Activated T-helper 17 cell treated with anti-CD3 and anti-CD28 coated beads, Interleukin-2, amount 50 U/mL, for 72 hours (primary cell): ENCODE results near the gene PSME3IP1. TPM values are rescaled to one million over a fixed set of nuclear protein-coding genes. Genes with fewer than 3 reads are reported as not detected.
A peak's percentile ranks its signal among the peaks of the same experiment; 100 is the strongest.
"Not testable (repeated sequence)": the region's sequence is repeated elsewhere in the genome, so short reads cannot be mapped to it uniquely, and the experiment has no call there.

ENCODE experiments used
- ATAC-seq: fragments of 150-1000 bp; cut with Tn5 transposase; replicated peaks from 2 replicates; pipeline ENCODE4 v1.10.0; 2021; ENCODE audit warnings: mild to moderate bottlenecking, moderate library complexity
- H3K27ac Mint-ChIP-seq: one replicate; pipeline ENCODE4 v1.8.0; 2022; ENCODE audit warnings: mixed read lengths
- H3K27me3 Mint-ChIP-seq: one replicate; pipeline ENCODE4 v1.8.0; 2022; ENCODE audit warnings: mixed read lengths
- H3K36me3 Mint-ChIP-seq: one replicate; pipeline ENCODE4 v1.8.0; 2022; ENCODE audit warnings: low read depth, mild to moderate bottlenecking, mixed read lengths
- H3K4me1 Mint-ChIP-seq: one replicate; pipeline ENCODE4 v1.8.0; 2022; ENCODE audit warnings: mixed read lengths
- H3K4me3 Mint-ChIP-seq: one replicate; pipeline ENCODE4 v1.8.0; 2022; ENCODE audit warnings: mild to moderate bottlenecking, mixed read lengths
- H3K9me3 Mint-ChIP-seq: one replicate; pipeline ENCODE4 v1.8.0; 2022; ENCODE audit warnings: mixed read lengths
- total RNA-seq, 2 donors: library from RNA; stranded (reverse); gene quantifications; one replicate each; pipeline ENCODE4 v1.2.3, GENCODE V29; 2022

The PSME3IP1 gene
- total RNA-seq, 2 donors from 2014 or later = 79.0 to 103 TPM

DNA sequence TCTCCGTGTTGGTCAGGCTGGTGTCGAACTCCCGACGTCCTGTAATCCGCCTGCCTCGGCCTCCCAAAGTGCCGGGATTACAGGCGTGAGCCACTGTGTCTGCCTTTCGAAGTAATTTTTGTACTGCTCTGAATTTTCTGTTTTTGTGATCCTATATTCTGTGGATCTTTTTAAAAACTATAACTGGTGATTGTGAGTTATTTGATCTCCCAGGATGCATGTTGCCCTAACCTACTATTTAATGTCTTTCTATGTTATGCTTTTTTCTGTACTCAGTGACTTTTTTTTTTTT is 2.8 kb upstream of the PSME3IP1 start:
- no peak for ATAC-seq
- Mint-ChIP-seq H3K4me3 (peak overlapping the region; percentile 97), H3K27ac (no peak overlapping the region), H3K27me3 (no peaks in the 10 kb centered on the region), H3K4me1 (peaks cover 21% of the 10 kb centered on the region), H3K36me3 (peaks cover 27% of the 10 kb centered on the region), H3K9me3 (no peaks in the 10 kb centered on the region)

DNA sequence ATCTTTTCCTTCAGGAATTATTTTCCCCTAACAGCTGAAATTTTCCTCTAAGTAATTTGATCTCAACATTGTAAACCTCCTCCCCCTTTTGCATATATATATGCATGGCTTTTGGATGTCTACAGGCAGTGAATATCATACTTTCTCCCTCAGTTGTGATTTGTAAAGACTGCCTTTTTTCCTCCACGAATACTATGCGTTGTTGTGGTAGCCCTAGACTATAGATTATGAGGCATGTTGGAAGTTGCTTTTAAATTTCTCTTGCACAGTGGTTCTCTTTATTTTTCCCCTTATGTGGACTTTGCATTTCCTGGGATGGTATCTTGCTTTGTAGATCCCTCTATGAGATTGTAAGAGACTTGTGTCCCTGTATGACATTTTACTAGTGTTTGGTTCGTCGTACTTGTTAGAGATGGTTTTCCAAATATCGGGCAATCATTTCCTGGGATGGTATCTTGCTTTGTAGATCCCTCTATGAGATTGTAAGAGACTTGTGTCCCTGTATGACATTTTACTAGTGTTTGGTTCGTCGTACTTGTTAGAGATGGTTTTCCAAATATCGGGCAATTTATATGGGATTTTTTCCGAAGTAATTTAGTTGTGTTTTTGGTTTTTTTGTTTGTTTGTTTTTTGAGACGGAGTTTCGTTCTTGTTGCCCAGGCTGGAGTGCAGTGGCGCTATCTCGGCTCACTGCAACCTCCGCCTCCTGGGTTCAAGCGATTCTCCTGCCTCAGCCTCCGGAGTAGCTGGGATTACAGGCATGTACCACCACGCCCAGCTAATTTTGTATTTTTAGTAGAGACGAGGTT is 2.3 kb upstream of the PSME3IP1 start:
- not testable (repeated sequence) for ATAC-seq, H3K27me3 Mint-ChIP-seq, H3K9me3 Mint-ChIP-seq
- H3K36me3 Mint-ChIP-seq = peaks cover 27% of the 10 kb centered on the region
- peak overlapping the region; percentile 95 for H3K27ac Mint-ChIP-seq
- H3K4me1 Mint-ChIP-seq = peaks cover 21% of the 10 kb centered on the region
- peak overlapping the region; percentile 97 for H3K4me3 Mint-ChIP-seq

DNA sequence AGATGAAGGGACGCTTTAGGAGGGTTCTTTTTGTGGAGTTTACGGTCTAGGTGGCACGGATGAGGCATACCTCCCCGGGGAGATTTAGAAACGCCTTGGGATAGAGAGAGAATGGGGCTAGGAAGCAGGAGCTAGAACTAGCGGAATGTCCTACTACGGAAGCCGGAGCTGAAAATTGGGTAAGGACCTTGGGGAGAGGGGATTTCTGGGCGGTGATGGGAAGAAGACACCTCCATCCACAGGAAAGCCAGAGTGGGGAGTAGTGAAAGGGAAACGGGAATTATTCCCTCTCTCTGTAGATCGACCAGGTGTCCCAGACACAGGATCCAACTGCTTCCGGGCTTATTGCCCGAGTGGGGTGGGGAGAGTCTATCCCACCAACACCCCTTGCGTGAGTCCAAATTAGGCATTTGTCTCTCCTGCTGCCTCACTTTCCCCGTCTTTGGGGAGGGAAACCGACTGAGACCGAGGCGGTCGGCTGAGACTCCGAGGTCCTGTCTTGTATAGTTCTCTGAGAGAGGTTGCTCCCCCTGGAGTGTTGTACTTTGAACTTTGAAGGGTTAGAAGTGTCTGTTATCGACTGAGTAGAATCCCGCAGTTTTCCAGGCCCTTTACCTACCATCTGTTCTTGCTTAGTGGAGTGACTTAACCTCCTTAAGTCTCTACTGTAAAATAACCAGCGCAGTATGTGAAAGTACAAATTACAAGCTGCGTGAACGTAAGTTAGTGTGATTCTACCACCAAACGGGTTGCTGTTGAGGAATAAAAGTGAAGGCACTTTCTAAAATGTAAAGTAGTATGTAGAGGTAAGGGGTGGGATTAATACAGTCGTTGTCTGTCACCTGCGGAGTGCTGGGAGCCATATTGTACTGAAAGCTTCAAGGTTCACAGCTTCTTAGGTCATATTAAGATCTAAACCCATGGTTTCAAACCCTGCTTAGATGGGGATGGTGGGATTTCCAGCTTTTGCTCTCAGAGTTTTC is 1.3 kb upstream of the PSME3IP1 start:
- H3K4me1 Mint-ChIP-seq = peaks cover 21% of the 10 kb centered on the region
- no peak for ATAC-seq
- peaks cover 27% of the 10 kb centered on the region for H3K36me3 Mint-ChIP-seq
- peak overlapping the region; percentile 97 for H3K4me3 Mint-ChIP-seq
- H3K9me3 Mint-ChIP-seq = no peaks in the 10 kb centered on the region
- H3K27me3 Mint-ChIP-seq = no peaks in the 10 kb centered on the region
- peak overlapping the region; percentile 95 for H3K27ac Mint-ChIP-seq

DNA sequence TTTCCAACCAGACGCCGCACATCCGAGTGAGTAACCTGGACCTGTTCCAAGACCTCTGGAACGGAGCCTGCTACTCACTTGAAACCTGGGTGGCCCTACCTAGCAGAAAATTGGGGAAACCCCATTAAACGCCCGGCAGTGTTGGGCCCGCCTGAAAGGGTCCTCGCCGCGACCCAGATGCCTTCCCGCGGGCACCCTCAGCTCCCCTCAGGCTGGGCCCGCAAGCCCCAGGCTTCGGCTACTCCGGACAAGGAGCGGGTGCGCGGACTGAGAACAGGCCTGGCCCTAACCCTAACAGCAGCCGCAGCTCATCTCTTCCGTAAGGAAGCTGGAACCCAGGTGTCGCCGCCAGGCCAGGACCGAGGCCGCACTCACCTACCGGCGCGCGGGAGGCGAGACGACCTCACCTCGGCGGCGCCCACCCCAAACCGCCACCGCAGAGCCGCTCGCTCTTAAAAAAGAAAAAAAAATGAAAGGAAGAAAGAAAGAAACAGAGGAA is 344 bp downstream of the PSME3IP1 start:
- Mint-ChIP-seq H3K4me1 (peaks cover 21% of the 10 kb centered on the region), H3K27me3 (no peaks in the 10 kb centered on the region), H3K36me3 (peaks cover 27% of the 10 kb centered on the region), H3K27ac (peak overlapping the region; percentile 95), H3K9me3 (no peaks in the 10 kb centered on the region), H3K4me3 (peak overlapping the region; percentile 97)
- ATAC-seq = peak; percentile 20

DNA sequence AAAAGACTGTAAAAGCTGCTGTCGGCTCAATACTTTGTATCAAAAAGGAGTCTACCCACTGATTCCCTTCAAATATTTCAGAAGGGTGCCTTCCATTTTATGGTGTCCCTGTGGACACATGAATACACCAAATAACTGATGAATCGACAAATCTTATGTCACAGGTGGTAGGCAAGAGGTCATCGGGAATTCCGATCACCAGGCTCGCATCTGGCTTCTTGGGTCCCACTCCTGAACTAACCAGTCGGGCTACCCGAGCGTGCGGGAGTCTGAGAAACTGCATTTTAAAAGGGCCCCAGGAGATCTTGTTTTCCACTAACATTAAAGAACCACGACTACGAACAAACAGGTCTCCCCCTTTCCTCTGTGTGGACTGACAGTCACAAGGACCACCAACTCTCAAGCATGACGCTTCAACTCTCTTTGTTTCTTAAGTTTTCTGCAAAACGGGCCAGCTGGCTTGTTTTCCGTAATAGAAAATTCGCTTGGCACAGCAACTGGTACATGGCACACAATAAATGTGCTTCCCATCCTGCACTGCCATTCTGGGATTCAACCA is 873 bp downstream of the PSME3IP1 start:
- ATAC-seq = no peak
- no peaks in the 10 kb centered on the region for H3K9me3 Mint-ChIP-seq

DNA sequence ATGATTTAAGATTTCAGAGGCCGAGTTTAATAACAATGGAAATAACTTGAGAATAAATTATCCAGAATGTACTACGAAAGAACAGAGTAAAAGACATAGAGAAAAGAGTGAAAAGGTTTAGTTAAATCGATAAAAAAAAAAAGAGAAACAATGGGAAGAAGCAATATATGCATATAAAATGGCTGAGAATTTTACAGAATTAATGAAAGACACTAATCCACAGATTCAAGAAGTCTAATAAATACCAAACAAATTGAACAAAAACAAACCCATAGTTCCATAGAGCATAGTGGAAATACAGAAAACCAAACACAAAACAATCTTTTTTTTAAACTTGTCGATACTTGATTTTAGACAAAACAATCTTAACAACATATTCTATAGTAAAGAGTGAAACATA is 1.7 kb downstream of the PSME3IP1 start:
- Mint-ChIP-seq H3K4me3 (peak overlapping the region; percentile 97), H3K27me3 (no peaks in the 10 kb centered on the region), H3K4me1 (peaks cover 15% of the 10 kb centered on the region), H3K36me3 (peaks cover 16% of the 10 kb centered on the region), H3K9me3 (no peaks in the 10 kb centered on the region), H3K27ac (no peak overlapping the region)
- ATAC-seq = no peak

More for the DNA sequence above, 873 bp downstream of the PSME3IP1 start:
- Mint-ChIP-seq H3K27me3 (no peaks in the 10 kb centered on the region), H3K4me3 (peak overlapping the region; percentile 97), H3K36me3 (peaks cover 24% of the 10 kb centered on the region), H3K4me1 (peaks cover 19% of the 10 kb centered on the region), H3K27ac (peak overlapping the region; percentile 95)

DNA sequence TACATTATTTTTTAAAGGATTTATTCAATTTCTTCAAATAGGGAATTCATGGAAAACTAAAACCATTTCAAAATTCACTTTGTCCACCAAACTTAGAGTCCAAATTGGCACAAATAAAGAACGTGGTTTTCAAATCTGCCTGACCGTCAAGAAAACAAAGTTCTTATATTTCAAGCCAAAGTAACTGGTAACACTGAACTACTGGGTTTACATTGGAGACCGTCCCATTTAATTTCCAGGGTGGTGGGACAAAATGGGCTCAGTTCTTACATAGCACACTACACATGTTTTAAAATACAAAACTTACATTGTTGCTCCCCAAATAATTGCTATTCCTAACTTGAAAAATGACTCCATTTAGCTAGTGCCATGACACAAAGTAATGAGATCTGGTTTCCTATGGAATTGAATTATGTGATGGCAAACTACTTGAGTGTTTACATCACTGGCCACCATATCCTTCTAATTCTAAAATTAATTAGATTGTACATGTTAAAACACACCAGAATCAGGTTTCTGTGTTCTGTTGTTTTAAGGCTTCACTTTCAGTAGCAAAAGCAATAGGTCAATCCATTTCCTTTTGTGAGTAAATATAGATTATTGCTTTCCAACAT is 6.5 kb downstream of the PSME3IP1 start:
- Mint-ChIP-seq H3K27ac (no peak overlapping the region), H3K4me1 (no peaks in the 10 kb centered on the region), H3K4me3 (no peak overlapping the region), H3K27me3 (no peaks in the 10 kb centered on the region), H3K36me3 (peaks cover 4% of the 10 kb centered on the region), H3K9me3 (no peaks in the 10 kb centered on the region)
- ATAC-seq = no peak

DNA sequence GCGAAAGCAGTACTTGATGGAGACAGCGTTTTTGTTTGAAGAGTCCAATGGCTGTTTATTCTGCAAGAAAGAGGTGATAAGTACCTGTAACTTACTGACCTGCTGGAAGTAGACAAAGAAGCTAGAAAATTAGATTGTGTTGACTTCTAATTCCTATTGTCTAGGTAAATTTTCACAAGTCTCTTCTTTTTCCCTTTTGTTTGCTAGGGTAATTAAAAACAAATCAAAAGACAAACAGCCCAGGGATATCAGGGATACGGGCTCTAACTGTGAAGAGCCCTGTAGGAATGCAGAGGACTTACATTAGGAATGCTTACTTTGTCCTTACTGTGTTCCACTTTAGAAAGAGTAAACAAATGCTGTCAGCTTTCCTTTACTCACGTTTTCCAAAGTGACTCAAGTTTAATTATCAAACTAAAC is 7.0 kb downstream of the PSME3IP1 start:
- Mint-ChIP-seq H3K27ac (no peak overlapping the region), H3K9me3 (no peaks in the 10 kb centered on the region), H3K27me3 (no peaks in the 10 kb centered on the region), H3K4me1 (no peaks in the 10 kb centered on the region), H3K4me3 (no peak overlapping the region), H3K36me3 (peaks cover 10% of the 10 kb centered on the region)
- ATAC-seq = no peak

DNA sequence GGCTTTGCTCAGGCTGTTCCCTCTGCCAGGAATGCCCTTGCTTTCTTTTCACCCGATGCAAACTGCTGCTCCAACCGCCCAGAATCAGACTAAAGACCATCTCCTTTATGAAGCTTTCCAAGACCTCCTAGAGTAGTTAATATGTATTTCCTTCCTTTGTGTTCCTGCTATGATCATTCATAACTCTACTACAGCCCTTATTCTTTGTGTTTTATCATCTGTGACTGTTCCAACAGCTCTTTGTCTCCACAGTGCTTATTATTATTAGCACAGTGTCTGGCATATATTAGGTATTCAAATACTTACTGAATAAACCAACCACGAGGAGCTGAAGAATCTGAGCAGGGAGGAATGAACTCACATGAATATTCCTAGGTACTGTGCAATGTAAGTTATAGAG is 7.6 kb downstream of the PSME3IP1 start:
- H3K4me3 Mint-ChIP-seq = no peak overlapping the region
- no peaks in the 10 kb centered on the region for H3K27me3 Mint-ChIP-seq
- peak overlapping the region; percentile 15 for H3K27ac Mint-ChIP-seq
- no peak for ATAC-seq
- H3K9me3 Mint-ChIP-seq = no peaks in the 10 kb centered on the region
- no peaks in the 10 kb centered on the region for H3K4me1 Mint-ChIP-seq
- H3K36me3 Mint-ChIP-seq = peaks cover 16% of the 10 kb centered on the region

DNA sequence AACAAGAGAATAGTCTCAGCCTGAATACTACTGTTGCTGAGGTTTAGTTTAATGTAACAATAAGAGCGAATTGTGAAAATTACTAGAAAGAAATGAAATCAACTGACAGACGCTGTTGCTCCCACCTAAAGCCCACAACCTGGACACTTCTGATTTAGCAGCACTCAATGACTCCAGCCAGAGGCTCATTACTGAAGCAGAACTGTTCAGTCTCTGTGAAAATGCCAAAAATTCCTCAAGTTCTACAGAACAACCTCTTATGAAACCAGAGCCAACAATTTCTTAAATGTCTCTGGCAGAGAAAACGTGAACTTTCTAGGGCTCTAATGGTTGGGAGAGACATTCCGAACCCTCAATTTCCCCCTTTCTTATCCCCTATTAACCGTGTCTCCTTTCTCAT is 9.9 kb downstream of the PSME3IP1 start:
- Mint-ChIP-seq H3K36me3 (peaks cover 39% of the 10 kb centered on the region), H3K4me3 (no peak overlapping the region), H3K27ac (peak overlapping the region; percentile 12)

DNA sequence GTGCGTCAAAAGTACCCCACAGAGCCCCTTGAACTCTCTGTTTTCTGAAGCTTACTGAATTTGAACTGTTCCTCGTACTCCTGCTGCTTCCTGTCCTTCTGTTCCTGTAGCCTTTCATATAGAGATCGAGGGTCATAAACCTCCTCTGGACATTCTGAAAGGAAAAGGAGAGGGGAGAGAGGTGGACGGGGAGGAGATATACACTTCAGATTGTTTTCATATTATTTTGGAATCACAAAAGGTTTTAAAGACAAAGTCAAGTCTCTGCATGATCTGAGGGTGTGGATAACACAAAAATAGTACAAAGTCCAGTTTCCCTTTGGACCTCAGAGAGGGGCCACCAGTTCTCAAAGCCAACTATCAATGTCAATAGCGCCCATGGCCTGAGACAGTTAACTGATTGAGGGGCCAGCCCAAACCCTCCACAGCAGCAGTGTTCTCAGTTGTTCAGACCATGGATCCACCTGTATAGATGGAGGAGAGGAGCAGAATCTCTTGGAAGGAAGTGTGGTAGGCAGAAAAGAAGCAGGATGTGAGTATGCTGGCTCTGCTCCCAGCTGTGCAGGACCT is 13.0 kb downstream of the PSME3IP1 start:
- no peak overlapping the region for H3K4me3 Mint-ChIP-seq
- H3K4me1 Mint-ChIP-seq = no peaks in the 10 kb centered on the region
- H3K36me3 Mint-ChIP-seq = peaks cover 65% of the 10 kb centered on the region
- H3K9me3 Mint-ChIP-seq = no peaks in the 10 kb centered on the region
- H3K27ac Mint-ChIP-seq = no peak overlapping the region
- no peaks in the 10 kb centered on the region for H3K27me3 Mint-ChIP-seq
- no peak for ATAC-seq

More for the DNA sequence above, 9.9 kb downstream of the PSME3IP1 start:
- H3K9me3 Mint-ChIP-seq = no peaks in the 10 kb centered on the region
- H3K4me1 Mint-ChIP-seq = no peaks in the 10 kb centered on the region
- H3K27me3 Mint-ChIP-seq = no peaks in the 10 kb centered on the region
- no peak for ATAC-seq

DNA sequence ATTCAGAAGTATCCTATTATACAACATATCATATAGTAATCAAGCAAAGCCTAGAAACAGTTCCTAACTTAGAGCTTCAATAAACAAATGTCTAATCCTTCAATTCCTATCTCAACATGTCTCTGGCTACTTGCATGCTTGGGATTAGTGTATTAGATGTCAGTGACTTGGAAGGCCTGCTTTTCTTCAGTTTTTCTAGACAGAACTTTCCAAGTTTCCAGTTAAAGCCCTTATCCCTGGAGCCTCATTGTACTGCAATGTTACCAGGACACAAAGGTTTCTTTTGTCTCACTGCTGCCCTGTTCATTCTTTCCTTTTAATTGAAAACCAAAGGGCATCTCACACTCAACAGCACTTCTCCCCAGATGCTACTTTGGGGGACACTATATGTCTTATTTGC is 16.5 kb downstream of the PSME3IP1 start:
- ATAC-seq = no peak
- Mint-ChIP-seq H3K27ac (no peak overlapping the region), H3K36me3 (peaks cover 96% of the 10 kb centered on the region)

DNA sequence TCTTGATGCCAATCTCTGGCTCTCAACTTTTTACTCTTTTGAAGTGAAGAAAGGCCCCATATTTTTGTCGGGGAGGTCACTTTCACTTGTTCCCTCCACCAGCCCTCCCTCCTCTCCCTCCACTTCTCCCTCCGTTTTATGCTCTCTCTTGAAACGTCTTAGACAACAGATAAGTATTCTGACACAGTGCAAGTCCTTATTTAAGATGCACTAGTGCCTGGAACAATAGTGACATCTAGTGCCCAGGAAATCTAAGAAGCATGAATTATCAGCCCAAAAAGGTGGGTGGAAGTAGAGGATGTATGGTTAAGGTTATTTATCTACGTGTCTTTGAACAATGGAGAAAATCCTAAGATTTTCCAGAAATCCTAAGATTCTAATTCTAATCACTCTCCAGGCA is 17.9 kb downstream of the PSME3IP1 start:
- peak; percentile 53 for ATAC-seq
- Mint-ChIP-seq H3K9me3 (no peaks in the 10 kb centered on the region), H3K36me3 (peaks cover 96% of the 10 kb centered on the region), H3K27ac (no peak overlapping the region), H3K27me3 (no peaks in the 10 kb centered on the region), H3K4me1 (peaks cover 5% of the 10 kb centered on the region), H3K4me3 (no peak overlapping the region)

More for the DNA sequence above, 16.5 kb downstream of the PSME3IP1 start:
- no peak overlapping the region for H3K4me3 Mint-ChIP-seq
- peaks cover 5% of the 10 kb centered on the region for H3K4me1 Mint-ChIP-seq
- no peaks in the 10 kb centered on the region for H3K9me3 Mint-ChIP-seq
- H3K27me3 Mint-ChIP-seq = no peaks in the 10 kb centered on the region

DNA sequence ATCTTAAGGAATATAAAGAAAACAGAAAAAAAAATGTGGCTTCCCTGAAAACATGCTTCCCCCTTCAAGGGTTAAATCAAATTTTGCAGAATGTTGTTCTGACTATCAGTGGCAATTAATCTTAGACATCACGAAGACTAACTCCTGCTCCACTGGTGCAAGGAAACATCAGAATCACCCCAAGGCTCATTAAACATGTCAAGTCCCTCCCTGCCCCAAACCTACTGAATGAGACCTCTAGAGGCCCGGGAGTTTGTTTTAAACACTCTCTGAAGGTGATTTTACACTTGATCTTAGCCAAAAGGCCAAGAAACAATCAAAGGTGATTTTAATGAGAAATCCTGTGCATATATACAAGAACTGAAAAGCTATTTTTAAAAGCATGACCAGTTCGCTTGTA is 18.3 kb downstream of the PSME3IP1 start:
- Mint-ChIP-seq H3K4me3 (no peak overlapping the region), H3K27me3 (no peaks in the 10 kb centered on the region), H3K4me1 (peaks cover 5% of the 10 kb centered on the region), H3K27ac (no peak overlapping the region), H3K36me3 (peaks cover 96% of the 10 kb centered on the region), H3K9me3 (no peaks in the 10 kb centered on the region)
- no peak for ATAC-seq
